ENCODE results near the gene GBA3. TPM values are rescaled to one million over a fixed set of nuclear protein-coding genes. Genes with fewer than 3 reads are reported as not detected.

The GBA3 gene
- polyA plus RNA-seq, 6 donors from 2014 or later, result 0.17 to 0.63 (median 0.51) TPM; not detected in 3

- DNase-seq, result no peak
- Mint-ChIP-seq H3K4me1 (no peaks in the 10 kb centered on the region), H3K27ac (peak overlapping the region in 1 of 6 donors; percentile 34), H3K36me3 (no peaks in the 10 kb centered on the region), H3K27me3 (no peaks in the 10 kb centered on the region), H3K4me3 (no peak overlapping the region), H3K9me3 (peaks cover 0 to 2% (median 0%) of the 10 kb centered on the region in 7 donors)
- no peak for ATAC-seq (ENCODE audit: low read depth in 2 of 2)
These were observed 19.8 kb downstream of the GBA3 start for GRCh38 chr4:22712529-22712928.

GRCh38 chr4:22713841-22714240 is 21.1 kb downstream of the GBA3 start:
- H3K9me3 Mint-ChIP-seq, result peaks cover 0 to 5% (median 0%) of the 10 kb centered on the region in 7 donors
- H3K27ac Mint-ChIP-seq, result no peak overlapping the region
- no peak for DNase-seq
- no peaks in the 10 kb centered on the region for H3K4me1 Mint-ChIP-seq
- H3K36me3 Mint-ChIP-seq, result no peaks in the 10 kb centered on the region
- no peaks in the 10 kb centered on the region for H3K27me3 Mint-ChIP-seq
- no peak overlapping the region for H3K4me3 Mint-ChIP-seq
- ATAC-seq (ENCODE audit: low read depth in 2 of 2), result no peak

- no peaks in the 10 kb centered on the region for H3K36me3 Mint-ChIP-seq
These were observed 26.5 kb downstream of the GBA3 start for GRCh38 chr4:22719218-22719617.

DNA sequence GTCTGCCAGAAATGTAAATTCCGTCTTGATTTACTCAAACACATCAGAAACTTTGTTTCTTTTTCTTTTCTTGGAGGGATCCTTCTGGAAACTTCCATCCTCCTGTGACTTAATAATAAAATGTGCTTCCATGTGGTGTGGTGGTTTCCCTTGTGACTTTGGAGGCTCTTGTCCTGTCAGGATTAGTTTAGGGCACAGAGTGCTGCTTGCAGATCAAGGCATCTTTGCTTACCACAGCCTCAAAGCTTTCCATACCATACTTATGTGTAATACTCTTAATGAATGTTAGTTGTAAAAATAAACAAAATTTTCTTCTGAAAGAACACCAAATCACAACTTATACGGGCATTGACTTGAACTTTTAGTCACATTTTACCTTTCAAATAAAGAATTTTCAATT is 27.4 kb downstream of the GBA3 start:
- no peak for ATAC-seq (ENCODE audit: low read depth in 2 of 2)
- Mint-ChIP-seq H3K27me3 (peaks cover 0 to 3% (median 0%) of the 10 kb centered on the region in 3 donors), H3K27ac (no peak overlapping the region), H3K9me3 (peaks cover 0 to 8% (median 5%) of the 10 kb centered on the region in 7 donors), H3K4me3 (no peak overlapping the region), H3K36me3 (no peaks in the 10 kb centered on the region), H3K4me1 (no peaks in the 10 kb centered on the region)
- DNase-seq, result no peak

More at GRCh38 chr4:22719218-22719617, 26.5 kb downstream of the GBA3 start:
- Mint-ChIP-seq H3K27ac (no peak overlapping the region), H3K4me3 (no peak overlapping the region), H3K27me3 (no peaks in the 10 kb centered on the region), H3K9me3 (peaks cover 0 to 8% (median 4%) of the 10 kb centered on the region in 7 donors), H3K4me1 (no peaks in the 10 kb centered on the region)
- ATAC-seq (ENCODE audit: low read depth in 2 of 2) (no peak), DNase-seq (no peak)

GRCh38 chr4:22721204-22721603 is 28.5 kb downstream of the GBA3 start:
- peaks cover 0 to 4% (median 0%) of the 10 kb centered on the region in 3 donors for H3K27me3 Mint-ChIP-seq
- H3K4me1 Mint-ChIP-seq, result no peaks in the 10 kb centered on the region
- ATAC-seq (ENCODE audit: low read depth in 2 of 2) (no peak), DNase-seq (no peak)
- peaks cover 0 to 8% (median 4%) of the 10 kb centered on the region in 7 donors for H3K9me3 Mint-ChIP-seq
- no peaks in the 10 kb centered on the region for H3K36me3 Mint-ChIP-seq
- H3K4me3 Mint-ChIP-seq, result no peak overlapping the region
- peak overlapping the region in 1 of 6 donors; percentile 57 for H3K27ac Mint-ChIP-seq

- peaks cover 0 to 12% (median 2%) of the 10 kb centered on the region in 3 donors for H3K27me3 Mint-ChIP-seq
- H3K36me3 Mint-ChIP-seq, result no peaks in the 10 kb centered on the region
- no peaks in the 10 kb centered on the region for H3K4me1 Mint-ChIP-seq
- H3K4me3 Mint-ChIP-seq, result no peak overlapping the region
- H3K27ac Mint-ChIP-seq, result no peak overlapping the region
- DNase-seq (no peak), ATAC-seq (ENCODE audit: low read depth in 2 of 2) (no peak)
- peaks cover 0 to 5% (median 0%) of the 10 kb centered on the region in 7 donors for H3K9me3 Mint-ChIP-seq
These were observed 37.3 kb downstream of the GBA3 start for GRCh38 chr4:22730021-22730420.

DNA sequence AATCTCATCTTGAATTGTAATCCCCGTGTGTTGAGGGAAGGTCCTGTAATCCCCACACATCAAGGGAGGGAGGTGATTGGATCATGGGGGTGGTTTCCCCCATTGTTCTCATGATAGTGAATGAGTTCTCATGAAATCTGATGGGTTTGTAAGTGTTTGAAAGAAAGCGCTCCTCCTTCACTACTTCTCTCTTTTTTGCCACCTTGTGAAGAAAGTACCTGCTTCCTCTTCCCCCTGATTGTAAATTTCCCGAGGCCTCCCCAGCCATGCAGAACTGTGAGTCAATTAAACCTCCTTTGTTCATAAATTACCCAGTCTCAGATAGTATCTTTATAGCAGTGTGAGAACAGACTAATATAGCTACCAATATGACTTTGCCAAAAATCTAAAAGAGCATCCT is 41.1 kb downstream of the GBA3 start:
- no peak for DNase-seq
- peaks cover 0 to 7% (median 6%) of the 10 kb centered on the region in 3 donors for H3K27me3 Mint-ChIP-seq
- H3K4me3 Mint-ChIP-seq, result no peak overlapping the region
- H3K4me1 Mint-ChIP-seq, result no peaks in the 10 kb centered on the region
- no peak overlapping the region for H3K27ac Mint-ChIP-seq
- H3K36me3 Mint-ChIP-seq, result no peaks in the 10 kb centered on the region
- peaks cover 0 to 5% (median 0%) of the 10 kb centered on the region in 7 donors for H3K9me3 Mint-ChIP-seq
- no peak for ATAC-seq (ENCODE audit: low read depth in 2 of 2)

DNA sequence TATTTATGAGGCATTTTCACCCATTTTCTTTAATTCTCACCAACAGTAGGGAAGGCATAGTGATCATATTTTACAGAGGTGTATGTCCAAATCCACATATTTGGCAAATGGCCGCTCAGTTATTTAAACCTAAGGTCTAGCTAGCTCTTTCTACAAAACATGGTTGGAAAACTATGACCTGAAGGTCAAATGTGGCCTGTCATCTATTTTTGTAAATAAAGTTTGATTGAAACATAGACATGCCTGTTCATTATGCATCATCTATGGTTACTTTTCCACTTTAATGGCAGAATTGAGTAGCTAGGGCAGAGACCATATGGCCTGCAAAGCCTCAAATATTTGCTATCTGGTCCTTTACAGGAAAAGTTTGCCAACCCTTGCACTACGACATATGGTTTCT is 44.2 kb downstream of the GBA3 start:
- Mint-ChIP-seq H3K36me3 (no peaks in the 10 kb centered on the region), H3K9me3 (peaks cover 0 to 8% (median 2%) of the 10 kb centered on the region in 7 donors), H3K27ac (no peak overlapping the region), H3K4me1 (no peaks in the 10 kb centered on the region), H3K4me3 (no peak overlapping the region), H3K27me3 (peaks cover 0 to 12% (median 6%) of the 10 kb centered on the region in 3 donors)
- ATAC-seq (ENCODE audit: low read depth in 2 of 2) (no peak), DNase-seq (no peak)

DNA sequence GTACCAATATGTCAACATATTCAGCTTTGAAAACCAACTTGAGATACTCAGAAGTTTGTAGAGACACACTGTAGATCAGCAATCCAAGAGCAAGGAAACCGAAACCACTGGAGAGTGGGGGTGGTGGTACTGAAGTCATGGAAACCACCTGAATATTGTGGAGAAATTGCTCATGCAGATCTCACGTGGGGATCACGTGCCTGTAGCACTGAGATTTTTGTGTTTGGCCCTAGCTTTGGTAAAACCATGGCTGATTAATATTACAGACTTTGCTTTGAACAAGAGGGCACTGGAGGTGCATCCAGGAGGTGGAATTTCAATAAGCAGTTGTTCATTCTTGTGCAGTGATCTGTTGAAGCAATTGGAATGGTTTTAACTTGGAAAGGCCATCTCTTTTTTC is 47.2 kb downstream of the GBA3 start:
- H3K27me3 Mint-ChIP-seq, result peaks cover 0 to 12% (median 0%) of the 10 kb centered on the region in 3 donors
- H3K4me1 Mint-ChIP-seq, result no peaks in the 10 kb centered on the region
- no peak for ATAC-seq (ENCODE audit: low read depth in 2 of 2)
- H3K27ac Mint-ChIP-seq, result no peak overlapping the region
- peaks cover 0 to 10% (median 0%) of the 10 kb centered on the region in 7 donors for H3K9me3 Mint-ChIP-seq
- no peak overlapping the region for H3K4me3 Mint-ChIP-seq
- H3K36me3 Mint-ChIP-seq, result no peaks in the 10 kb centered on the region
- DNase-seq, result no peak

- ATAC-seq (ENCODE audit: low read depth in 2 of 2), result no peak
- Mint-ChIP-seq H3K9me3 (peaks cover 0 to 10% (median 0%) of the 10 kb centered on the region in 7 donors), H3K4me3 (no peak overlapping the region), H3K36me3 (no peaks in the 10 kb centered on the region), H3K4me1 (no peaks in the 10 kb centered on the region), H3K27me3 (peaks cover 0 to 9% (median 0%) of the 10 kb centered on the region in 3 donors), H3K27ac (no peak overlapping the region)
- no peak for DNase-seq
These were observed 49.0 kb downstream of the GBA3 start for GRCh38 chr4:22741744-22742143.

DNA sequence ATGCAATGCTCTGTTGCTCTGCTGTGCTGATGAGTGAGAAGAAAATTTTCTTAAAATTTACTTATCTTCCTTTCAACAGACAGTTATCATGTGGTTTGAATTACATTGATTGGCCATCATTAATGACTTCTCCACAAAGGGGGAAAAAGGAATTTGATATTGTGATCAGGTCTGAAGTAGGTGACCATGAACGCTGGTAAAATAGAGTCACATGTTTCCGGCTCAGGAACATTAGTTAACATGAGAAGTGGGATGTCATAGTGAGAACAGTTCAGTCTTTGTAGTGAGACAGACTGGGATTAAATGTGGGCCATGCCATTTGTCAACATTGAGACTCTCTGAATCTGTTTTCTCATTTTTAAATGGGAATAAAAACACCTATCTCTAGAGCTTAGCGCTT is 50.6 kb downstream of the GBA3 start:
- Mint-ChIP-seq H3K27ac (no peak overlapping the region), H3K9me3 (peaks cover 0 to 10% (median 0%) of the 10 kb centered on the region in 7 donors), H3K4me1 (no peaks in the 10 kb centered on the region), H3K36me3 (no peaks in the 10 kb centered on the region), H3K4me3 (no peak overlapping the region), H3K27me3 (peaks cover 0 to 5% (median 0%) of the 10 kb centered on the region in 3 donors)
- no peak for DNase-seq
- no peak for ATAC-seq (ENCODE audit: low read depth in 2 of 2)

DNA sequence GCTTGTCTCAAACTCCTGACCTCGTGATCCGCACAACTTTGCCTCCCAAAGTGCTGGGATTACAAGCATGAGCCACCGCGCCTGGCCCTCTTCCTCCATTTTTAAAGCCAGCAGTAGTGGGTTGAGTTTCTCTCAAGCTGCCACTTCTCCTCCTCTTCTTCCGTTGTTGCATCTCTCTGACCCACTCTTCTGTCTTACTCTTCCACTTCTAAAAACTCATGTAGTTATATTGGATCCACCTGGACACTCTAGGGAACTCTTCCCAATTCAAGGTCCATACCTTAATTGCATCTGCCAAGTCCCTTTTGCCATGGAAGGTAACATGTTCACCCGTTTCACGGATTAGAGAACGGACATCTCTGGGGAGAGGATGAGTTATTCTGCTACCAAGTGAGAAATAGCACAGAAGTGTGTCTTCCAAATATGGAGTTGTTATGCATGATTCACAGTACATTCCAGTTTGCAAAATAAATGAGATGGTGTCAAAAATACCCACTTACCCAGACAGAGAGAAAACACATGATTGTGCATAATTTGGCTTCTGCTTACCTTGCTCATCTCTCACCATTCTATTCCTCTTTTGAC is 51.8 kb downstream of the GBA3 start:
- Mint-ChIP-seq H3K27me3 (peaks cover 0 to 5% (median 0%) of the 10 kb centered on the region in 3 donors), H3K27ac (no peak overlapping the region), H3K9me3 (peaks cover 0 to 10% (median 0%) of the 10 kb centered on the region in 7 donors), H3K4me3 (no peak overlapping the region), H3K36me3 (no peaks in the 10 kb centered on the region), H3K4me1 (no peaks in the 10 kb centered on the region)
- ATAC-seq (ENCODE audit: low read depth in 2 of 2) (no peak), DNase-seq (no peak)

GRCh38 chr4:22745234-22745633 is 52.5 kb downstream of the GBA3 start:
- Mint-ChIP-seq H3K36me3 (no peaks in the 10 kb centered on the region), H3K27ac (no peak overlapping the region), H3K27me3 (peaks cover 0 to 5% (median 0%) of the 10 kb centered on the region in 3 donors), H3K4me1 (no peaks in the 10 kb centered on the region), H3K4me3 (no peak overlapping the region), H3K9me3 (peaks cover 0 to 10% (median 0%) of the 10 kb centered on the region in 7 donors)
- ATAC-seq (ENCODE audit: low read depth in 2 of 2) (no peak), DNase-seq (no peak)

GRCh38 chr4:22754116-22754515 is 61.4 kb downstream of the GBA3 start:
- H3K4me1 Mint-ChIP-seq, result no peaks in the 10 kb centered on the region
- no peak for ATAC-seq (ENCODE audit: low read depth in 2 of 2)
- H3K27ac Mint-ChIP-seq, result no peak overlapping the region

More at GRCh38 chr4:22754116-22754515, 61.4 kb downstream of the GBA3 start:
- Mint-ChIP-seq H3K27me3 (no peaks in the 10 kb centered on the region), H3K4me3 (no peak overlapping the region), H3K9me3 (peaks cover 0 to 3% (median 0%) of the 10 kb centered on the region in 7 donors), H3K36me3 (no peaks in the 10 kb centered on the region)
- DNase-seq, result no peak

Data from naive B cell (primary cell).